ENCODE results near the gene DCX.

- TF ChIP-seq, protein P1, sequence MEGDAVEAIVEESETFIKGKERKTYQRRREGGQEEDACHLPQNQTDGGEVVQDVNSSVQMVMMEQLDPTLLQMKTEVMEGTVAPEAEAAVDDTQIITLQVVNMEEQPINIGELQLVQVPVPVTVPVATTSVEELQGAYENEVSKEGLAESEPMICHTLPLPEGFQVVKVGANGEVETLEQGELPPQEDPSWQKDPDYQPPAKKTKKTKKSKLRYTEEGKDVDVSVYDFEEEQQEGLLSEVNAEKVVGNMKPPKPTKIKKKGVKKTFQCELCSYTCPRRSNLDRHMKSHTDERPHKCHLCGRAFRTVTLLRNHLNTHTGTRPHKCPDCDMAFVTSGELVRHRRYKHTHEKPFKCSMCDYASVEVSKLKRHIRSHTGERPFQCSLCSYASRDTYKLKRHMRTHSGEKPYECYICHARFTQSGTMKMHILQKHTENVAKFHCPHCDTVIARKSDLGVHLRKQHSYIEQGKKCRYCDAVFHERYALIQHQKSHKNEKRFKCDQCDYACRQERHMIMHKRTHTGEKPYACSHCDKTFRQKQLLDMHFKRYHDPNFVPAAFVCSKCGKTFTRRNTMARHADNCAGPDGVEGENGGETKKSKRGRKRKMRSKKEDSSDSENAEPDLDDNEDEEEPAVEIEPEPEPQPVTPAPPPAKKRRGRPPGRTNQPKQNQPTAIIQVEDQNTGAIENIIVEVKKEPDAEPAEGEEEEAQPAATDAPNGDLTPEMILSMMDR (IDR thresholded peaks at IDR 0.05) = no peak
- no peak for TF ChIP-seq POLR2A (IDR thresholded peaks at IDR 0.05)
These were observed 109.7 kb downstream of the DCX start for GRCh38 chrX:111302284-111302683.
